Transverse colon (tissue), 4 donors: Measurements from ENCODE around the gene ST8SIA5.

Experiments
- EP300 ChIP-seq: sonication (generic); formaldehyde crosslinking; IDR thresholded peaks from one replicate; pipeline ENCODE4 v1.6.1; 2017; ENCODE audit warnings: antibody characterized with exemption, low read depth
- POLR2A ChIP-seq: fragments of 450-650 bp; IDR thresholded peaks from one replicate; pipeline ENCODE4 v1.6.1; 2016; ENCODE audit warnings: antibody characterized with exemption, mild to moderate bottlenecking, moderate library complexity
- POLR2AphosphoS5 ChIP-seq, 3 donors: sonication (generic); formaldehyde crosslinking; IDR thresholded peaks; one replicate each; pipeline ENCODE4 v1.6.1; 2016; ENCODE audit warnings: antibody characterized with exemption in 3 of 3
- TF ChIP-seq, protein P1 (sequence below), 5 experiments: fragments of 200-600 bp in 3 of 5; fragments of 450-650 bp in 2 of 5; sonication (generic) in 3 of 5; IDR thresholded peaks; 1 replicate in 2 of 5; 2 replicates in 3 of 5; pipeline ENCODE4 v1.5.1; 2016 to 2017; ENCODE audit warnings: antibody characterized with exemption in 5 of 5, inconsistent platforms in 3 of 5, mild to moderate bottlenecking in 2 of 5, moderate library complexity in 1 of 5

DNA sequence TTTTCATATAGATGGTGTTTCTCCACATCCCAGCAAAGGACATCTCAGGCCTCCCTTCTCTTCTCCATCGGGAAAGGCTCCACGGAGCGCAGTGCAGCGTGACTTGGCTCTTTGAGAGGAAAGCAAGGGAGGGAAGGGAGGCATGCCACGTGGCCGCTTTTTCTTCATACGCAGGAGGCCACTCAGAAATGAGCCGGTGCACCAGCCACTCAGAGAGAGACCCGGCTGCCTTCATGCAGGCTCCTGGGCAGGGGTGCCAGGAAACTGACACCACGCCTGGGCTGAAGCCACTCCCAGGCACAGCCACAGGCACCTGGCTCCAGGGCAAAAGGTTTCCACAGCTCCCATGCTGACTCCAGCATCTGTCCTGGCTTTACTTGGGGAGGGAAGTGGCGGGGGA lies 88.7 kb downstream of the ST8SIA5 start:
- TF ChIP-seq, protein P1, sequence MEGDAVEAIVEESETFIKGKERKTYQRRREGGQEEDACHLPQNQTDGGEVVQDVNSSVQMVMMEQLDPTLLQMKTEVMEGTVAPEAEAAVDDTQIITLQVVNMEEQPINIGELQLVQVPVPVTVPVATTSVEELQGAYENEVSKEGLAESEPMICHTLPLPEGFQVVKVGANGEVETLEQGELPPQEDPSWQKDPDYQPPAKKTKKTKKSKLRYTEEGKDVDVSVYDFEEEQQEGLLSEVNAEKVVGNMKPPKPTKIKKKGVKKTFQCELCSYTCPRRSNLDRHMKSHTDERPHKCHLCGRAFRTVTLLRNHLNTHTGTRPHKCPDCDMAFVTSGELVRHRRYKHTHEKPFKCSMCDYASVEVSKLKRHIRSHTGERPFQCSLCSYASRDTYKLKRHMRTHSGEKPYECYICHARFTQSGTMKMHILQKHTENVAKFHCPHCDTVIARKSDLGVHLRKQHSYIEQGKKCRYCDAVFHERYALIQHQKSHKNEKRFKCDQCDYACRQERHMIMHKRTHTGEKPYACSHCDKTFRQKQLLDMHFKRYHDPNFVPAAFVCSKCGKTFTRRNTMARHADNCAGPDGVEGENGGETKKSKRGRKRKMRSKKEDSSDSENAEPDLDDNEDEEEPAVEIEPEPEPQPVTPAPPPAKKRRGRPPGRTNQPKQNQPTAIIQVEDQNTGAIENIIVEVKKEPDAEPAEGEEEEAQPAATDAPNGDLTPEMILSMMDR (IDR thresholded peaks at IDR 0.05), result no peak
- TF ChIP-seq POLR2A (no peak), POLR2AphosphoS5 (IDR thresholded peaks at IDR 0.05) (no peak), EP300 (no peak)
